Measurements from ENCODE around the gene LASP1NB.

The LASP1NB gene

DNA sequence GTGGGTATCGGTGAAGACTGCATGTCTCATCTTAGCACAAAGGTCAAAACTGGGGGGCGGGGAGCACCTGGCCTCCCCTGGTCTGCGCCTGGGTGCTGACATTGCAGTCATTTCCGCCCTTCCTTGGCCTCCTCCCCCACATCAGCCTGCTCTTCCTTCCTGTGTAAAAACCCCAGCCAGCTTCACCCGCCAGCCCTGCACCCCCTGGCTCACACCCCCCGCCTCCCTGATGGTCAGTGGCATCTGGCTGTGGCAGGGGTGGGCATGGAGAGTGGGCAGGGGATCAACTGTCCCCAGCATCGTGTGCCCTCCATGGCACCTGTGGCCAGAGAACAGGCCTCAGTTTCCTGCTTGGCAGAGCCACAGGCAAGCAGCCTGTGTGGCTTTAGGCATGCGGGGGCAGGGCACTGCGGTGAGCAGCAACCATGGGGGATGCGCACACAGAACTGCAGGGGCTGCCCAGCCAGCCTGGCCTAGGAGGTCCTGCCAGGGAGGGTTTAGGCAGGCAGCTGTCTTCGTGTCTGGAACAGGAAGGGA is 26.5 kb upstream of the LASP1NB start:
- H4K20me1 ChIP-seq (replicated peaks in 1 of 2; ENCODE audit: control insufficient read depth in 1 of 2, insufficient read depth in 2 of 2, low read length in 2 of 2) = peaks cover 0 to 6% of the 10 kb centered on the region in 2 experiments
- no peak overlapping the region for H3K4ac ChIP-seq (replicated peaks; ENCODE audit: insufficient read length, low read depth, low read length)
- peaks cover 4 to 20% (median 13%) of the 10 kb centered on the region in 4 experiments; a peak in 7 of 8 replicates for H3K36me3 ChIP-seq (ENCODE audit: control insufficient read depth in 2 of 4, insufficient read depth in 4 of 4, low read length in 3 of 4)
- H3K23ac ChIP-seq (ENCODE audit: insufficient read length) = no peak overlapping the region
- peak overlapping the region; percentile 60; the same call in 1 of the 2 replicates for H2BK5ac ChIP-seq (ENCODE audit: low read depth, low read length)
- H3K27ac ChIP-seq (ENCODE audit: low read depth, low read length) = no peak overlapping the region
- no peak overlapping the region for H3K4me3 ChIP-seq (ENCODE audit: extremely low read depth in 1 of 4, insufficient read depth in 2 of 4, low read depth in 3 of 4, low read length in 4 of 4)
- H3K79me1 ChIP-seq (ENCODE audit: low read depth, low read length) = no peaks in the 10 kb centered on the region; the same call in 1 of the 2 replicates
- H4K91ac ChIP-seq (replicated peaks; ENCODE audit: insufficient read length, low read length) = no peak overlapping the region
- no peaks in the 10 kb centered on the region for H3K23me2 ChIP-seq (ENCODE audit: low read depth, low read length)
- H3K27me3 ChIP-seq (replicated peaks in 1 of 4; ENCODE audit: control insufficient read depth in 3 of 4, extremely low read depth in 1 of 4, insufficient read depth in 3 of 4, low read length in 3 of 4) = no peaks in the 10 kb centered on the region
- H2BK120ac ChIP-seq (replicated peaks; ENCODE audit: low read depth, low read length) = no peak overlapping the region
- CTCF ChIA-PET (ENCODE audit: partially characterized antibody) = interaction anchor here (0.5 to 0.9 kb wide), 2 partner anchors 11 to 13 kb away, joined by 3 read pairs; no protein-coding TSS in a partner anchor
- no peak overlapping the region for H3K4me2 ChIP-seq (ENCODE audit: insufficient read depth in 1 of 2, low read depth in 2 of 2, low read length in 2 of 2)
- no peak overlapping the region for H3K56ac ChIP-seq (replicated peaks; ENCODE audit: insufficient read length, low read depth, low read length)
- peaks cover 0 to 5% of the 10 kb centered on the region in 2 experiments; a peak in 1 of 4 replicates for H3K79me2 ChIP-seq (ENCODE audit: control insufficient read depth in 1 of 2, insufficient read depth in 2 of 2, low read length in 2 of 2)
- no peaks in the 10 kb centered on the region for H3K9me3 ChIP-seq (ENCODE audit: insufficient read depth in 2 of 2, low read depth in 1 of 2, low read length in 1 of 2)
- DNase-seq (ENCODE audit: low read depth in 1 of 2, low spot score in 2 of 2) = no peak
- no peak overlapping the region for H2AFZ ChIP-seq (ENCODE audit: low read length)
- POLR2A ChIA-PET (ENCODE audit: partially characterized antibody) = interaction anchor here (1.1 to 4.0 kb wide), 6 partner anchors 11 to 147 kb away, joined by 3 to 16 read pairs (median 4); partner anchors contain the start of genes LASP1 and RPL23
- H4K5ac ChIP-seq (ENCODE audit: insufficient read length, low read depth, low read length) = no peak overlapping the region
- no peak overlapping the region for H3K18ac ChIP-seq (ENCODE audit: extremely low read depth, low read length)
- no peak overlapping the region for H2BK12ac ChIP-seq (ENCODE audit: low read depth, low read length)
- peaks cover 0 to 5% (median 4%) of the 10 kb centered on the region in 4 experiments; a peak in 5 of 7 replicates for H3K4me1 ChIP-seq (replicated peaks in 1 of 4; ENCODE audit: control insufficient read depth in 3 of 4, insufficient read depth in 4 of 4, low read length in 3 of 4)
- no peak overlapping the region for H2BK15ac ChIP-seq (ENCODE audit: low read length)
- no peak overlapping the region for H2BK20ac ChIP-seq (ENCODE audit: low read length)
- 91% methylated on average over 9 of the region's 11 CpGs; no CpG with 5 or more reads in 1 of the 2 experiments for WGBS, 2 experiments (ENCODE audit: extremely low coverage in 1 of 2, insufficient coverage in 1 of 2, insufficient read length in 1 of 2, insufficient replicate concordance in 2 of 2, low coverage in 1 of 2, low lambda C conversion rate in 2 of 2, missing lambda C conversion rate in 1 of 2)
- H3K14ac ChIP-seq (ENCODE audit: insufficient read length) = no peak overlapping the region
- FAIRE-seq = no peak
- H3K9ac ChIP-seq (replicated peaks in 1 of 4; ENCODE audit: extremely low read depth in 1 of 4, low read depth in 3 of 4, low read length in 3 of 4) = no peak overlapping the region; a peak in 1 of 7 replicates
- H2AK5ac ChIP-seq (ENCODE audit: low read depth, low read length) = no peak overlapping the region
- H4K8ac ChIP-seq (ENCODE audit: extremely low read depth, insufficient read depth, low read length) = no peak overlapping the region
- TF ChIP-seq JUN (IDR thresholded peaks at IDR 0.05; ENCODE audit: low read depth, low read length) (no peak), SP2 (IDR thresholded peaks at IDR 0.05; ENCODE audit: low read length) (no peak), POLR2A (IDR thresholded peaks at IDR 0.05; ENCODE audit: control extremely low read depth in 1 of 2, low read depth in 2 of 2, low read length in 2 of 2) (no peak), EGR1 (IDR thresholded peaks at IDR 0.05; ENCODE audit: borderline replicate concordance, low read depth, low read length) (no peak), GABPA (IDR thresholded peaks at IDR 0.05; ENCODE audit: borderline replicate concordance, insufficient read depth, low read length) (no peak), RXRA (IDR thresholded peaks at IDR 0.05; ENCODE audit: insufficient read depth, low read depth, low read length) (no peak), TCF12 (IDR thresholded peaks at IDR 0.05; ENCODE audit: low read depth, low read length) (no peak), NANOG (IDR thresholded peaks at IDR 0.05; ENCODE audit: insufficient read depth, low read depth, low read length, poor library complexity, severe bottlenecking) (no peak), SP4 (IDR thresholded peaks at IDR 0.05; ENCODE audit: low read length) (no peak), FOSL1 (IDR thresholded peaks at IDR 0.05; ENCODE audit: insufficient read depth, low read depth, low read length) (no peak), TAF1 (IDR thresholded peaks at IDR 0.05; ENCODE audit: low read depth, low read length) (no peak)
- TF ChIP-seq, protein P1, sequence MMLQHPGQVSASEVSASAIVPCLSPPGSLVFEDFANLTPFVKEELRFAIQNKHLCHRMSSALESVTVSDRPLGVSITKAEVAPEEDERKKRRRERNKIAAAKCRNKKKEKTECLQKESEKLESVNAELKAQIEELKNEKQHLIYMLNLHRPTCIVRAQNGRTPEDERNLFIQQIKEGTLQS (IDR thresholded peaks at IDR 0.05; ENCODE audit: insufficient read depth, low read depth, low read length) = no peak
- TF ChIP-seq, protein P2, sequence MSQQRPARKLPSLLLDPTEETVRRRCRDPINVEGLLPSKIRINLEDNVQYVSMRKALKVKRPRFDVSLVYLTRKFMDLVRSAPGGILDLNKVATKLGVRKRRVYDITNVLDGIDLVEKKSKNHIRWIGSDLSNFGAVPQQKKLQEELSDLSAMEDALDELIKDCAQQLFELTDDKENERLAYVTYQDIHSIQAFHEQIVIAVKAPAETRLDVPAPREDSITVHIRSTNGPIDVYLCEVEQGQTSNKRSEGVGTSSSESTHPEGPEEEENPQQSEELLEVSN (IDR thresholded peaks at IDR 0.05) = no peak
